Subcutaneous abdominal adipose tissue (tissue), 5 donors: Measurements from ENCODE around the gene BANF2.

Experiments used
- H3K27ac ChIP-seq: one replicate; pipeline ENCODE4 v1.7.0; 2013; ENCODE audit warnings: low read depth, mild to moderate bottlenecking, inconsistent platforms, low read length, moderate library complexity
- H3K27me3 ChIP-seq, 5 donors: one replicate each; pipeline ENCODE4 v1.7.0; 2013; ENCODE audit warnings: low read length in 5 of 5, inconsistent platforms in 1 of 5; ENCODE audit not compliant: control insufficient read depth in 5 of 5, insufficient read depth in 4 of 5
- H3K36me3 ChIP-seq, 5 donors: one replicate each; pipeline ENCODE4 v1.7.0; 2013; ENCODE audit warnings: low read length in 5 of 5; ENCODE audit not compliant: control insufficient read depth in 5 of 5, insufficient read depth in 5 of 5
- H3K4me1 ChIP-seq, 5 donors: one replicate each; pipeline ENCODE4 v1.7.0; 2013; ENCODE audit warnings: low read length in 5 of 5, mild to moderate bottlenecking in 3 of 5, moderate library complexity in 1 of 5; ENCODE audit not compliant: control insufficient read depth in 5 of 5, insufficient read depth in 5 of 5
- H3K4me3 ChIP-seq, 5 donors: one replicate each; pipeline ENCODE4 v1.7.0; 2013; ENCODE audit warnings: low read length in 5 of 5, low read depth in 1 of 5
- H3K9ac ChIP-seq, 5 donors: one replicate each; pipeline ENCODE4 v1.7.0; 2013; ENCODE audit warnings: low read length in 5 of 5, mild to moderate bottlenecking in 4 of 5, moderate library complexity in 3 of 5
- H3K9me3 ChIP-seq, 5 donors: one replicate each; pipeline ENCODE4 v1.7.0; 2013; ENCODE audit warnings: low read length in 5 of 5; ENCODE audit not compliant: control insufficient read depth in 5 of 5
- donor health status: healthy.
- donor health status: healthy.
- donor health status: healthy.
- donor health status: healthy.
- donor health status: healthy.

Gene BANF2

DNA sequence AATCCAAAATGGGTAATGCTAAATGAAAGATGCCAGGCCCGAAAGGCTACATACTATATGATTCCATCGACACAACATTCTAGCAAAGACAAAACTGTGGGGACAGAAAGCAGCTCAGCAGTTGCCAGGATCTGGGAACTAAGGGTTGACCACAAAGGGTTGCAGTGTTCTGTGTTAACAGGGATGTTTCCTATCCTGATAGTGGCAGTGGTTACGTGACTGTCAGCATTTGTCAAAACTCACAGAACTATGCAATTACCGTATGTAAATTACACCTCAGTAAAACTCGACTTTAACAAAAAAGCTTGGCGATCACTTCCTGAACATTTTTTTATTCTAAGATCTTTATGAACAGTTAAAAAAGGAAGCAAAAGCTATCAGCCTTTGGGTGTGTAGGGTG lies 83.9 kb downstream of the BANF2 start:
- Histone ChIP-seq H3K27me3 (no peaks in the 10 kb centered on the region), H3K4me3 (no peak overlapping the region), H3K36me3 (no peaks in the 10 kb centered on the region), H3K4me1 (peaks cover 0 to 10% (median 8%) of the 10 kb centered on the region in 5 donors), H3K27ac (no peak overlapping the region), H3K9ac (no peak overlapping the region), H3K9me3 (no peaks in the 10 kb centered on the region)

DNA sequence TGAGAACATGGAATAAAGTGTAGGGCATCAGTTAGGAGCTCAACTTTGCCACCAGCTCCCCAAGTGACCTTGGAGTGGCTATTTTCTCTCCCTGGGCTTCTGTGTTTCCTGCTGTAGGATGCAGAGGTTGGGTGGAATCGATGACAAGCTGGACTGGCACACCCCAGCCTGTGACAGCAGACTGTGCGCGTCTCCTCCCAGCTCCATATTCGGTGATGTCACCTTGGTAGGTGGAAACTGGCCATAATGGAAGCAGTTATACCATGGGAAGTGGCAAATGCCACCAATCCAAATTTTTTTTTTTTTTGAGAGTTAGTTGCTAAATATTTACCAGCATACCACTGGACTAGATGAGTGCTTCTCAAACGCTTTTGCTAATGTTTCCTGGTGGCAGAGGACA lies 85.2 kb downstream of the BANF2 start:
- H3K9ac ChIP-seq = no peak overlapping the region
- no peaks in the 10 kb centered on the region for H3K9me3 ChIP-seq
- no peak overlapping the region for H3K27ac ChIP-seq
- H3K27me3 ChIP-seq = no peaks in the 10 kb centered on the region
- no peak overlapping the region for H3K4me3 ChIP-seq
- no peaks in the 10 kb centered on the region for H3K36me3 ChIP-seq
- peaks cover 0 to 10% (median 8%) of the 10 kb centered on the region in 5 donors for H3K4me1 ChIP-seq
